K562 (cell line): ENCODE data around the gene RNF138. TPM values are rescaled to one million over a fixed set of nuclear protein-coding genes. Genes with fewer than 3 reads are reported as not detected.

Experiments used
- ATAC-seq: fragments of 200-7000 bp; cut with Tn5 transposase; 3 replicates; pipeline ENCODE4 v1.9.1; 2020; ENCODE audit warnings: moderate library complexity
- BruUV-seq: library from RNA; stranded (reverse); fragments of 400-500 nt; replicated peaks from 2 replicates; lab custom pipeline; 2021; lab: Mats Ljungman, UMichigan
- CTCF ChIA-PET: fragments of 300-600 bp; formaldehyde crosslinking; extraction: SDS; loops from one replicate; lab custom pipeline; 2021; ENCODE audit warnings: low intra/inter-chr PET ratio; lab: Yijun Ruan, JAX
- POLR2A ChIA-PET: fragments of 300-600, 350-650 bp; sonication (Branson Sonifier 250); formaldehyde crosslinking; extraction: SDS; loops from one replicate; lab custom pipeline; 2021; ENCODE audit warnings: antibody characterized with exemption, inconsistent platforms; lab: Yijun Ruan, JAX
- DNase-seq, 4 experiments: peaks; one replicate each; pipeline versions ENCODE4 v3.0.0 to v3.0.0-alpha.2; 2011 to 2018; ENCODE audit warnings: low spot score in 3 of 4, mixed read lengths in 3 of 4; ENCODE audit errors: extremely low read depth in 1 of 4
- FAIRE-seq: peaks from 2 replicates; lab custom pipeline; 2011; peaks lifted over from hg19 to GRCh38; lab: Jason Lieb, UNC
- H2AFZ ChIP-seq: 2 replicates; pipeline ENCODE4 v1.6.0; 2011; ENCODE audit warnings: low read depth, low read length, control low read depth, inconsistent platforms
- H3K27ac ChIP-seq: fragments of 200-600 bp; 3 replicates; pipeline ENCODE4 v1.8.0; 2011; ENCODE audit warnings: low read depth, mild to moderate bottlenecking, control low read depth, inconsistent platforms, low read length, moderate library complexity, mixed read lengths; ENCODE audit errors: extremely low read depth
- H3K27me3 ChIP-seq, 2 experiments: fragments of 300-600 bp in 1 of 2; 2 replicates in 1 of 2; 3 replicates in 1 of 2; pipeline versions ENCODE4 v1.6.0 to v1.8.0; 2011; ENCODE audit warnings: inconsistent platforms in 2 of 2, low read length in 2 of 2, mild to moderate bottlenecking in 1 of 2, mixed read lengths in 1 of 2, moderate library complexity in 1 of 2; ENCODE audit not compliant: control insufficient read depth in 2 of 2, insufficient read depth in 2 of 2
- H3K36me3 ChIP-seq: fragments of 300-600 bp; 3 replicates; pipeline ENCODE4 v1.8.0; 2011; ENCODE audit warnings: mild to moderate bottlenecking, low read length, inconsistent platforms; ENCODE audit not compliant: control insufficient read depth, insufficient read depth
- H3K4me1 ChIP-seq, 2 experiments: fragments of 200-600 bp in 1 of 2; replicated peaks in 1 of 2; 2 replicates in 1 of 2; 3 replicates in 1 of 2; pipeline versions ENCODE4 v1.5.1 to v1.8.0; 2011; ENCODE audit warnings: inconsistent platforms in 2 of 2, low read length in 2 of 2, mild to moderate bottlenecking in 1 of 2, mixed read lengths in 1 of 2, moderate library complexity in 1 of 2; ENCODE audit not compliant: control insufficient read depth in 2 of 2, insufficient read depth in 2 of 2
- H3K4me2 ChIP-seq: 2 replicates; pipeline ENCODE4 v1.6.1; 2011; ENCODE audit warnings: low read length, control low read depth, inconsistent platforms, mixed read lengths; ENCODE audit not compliant: insufficient read depth
- H3K4me3 ChIP-seq: fragments of 200-600 bp; sonication (generic), shearing (Covaris generic); 2 replicates; pipeline ENCODE4 v1.5.1; 2016; ENCODE audit warnings: control low read depth, inconsistent platforms
- H3K79me2 ChIP-seq: fragments of 200-600 bp; 3 replicates; pipeline ENCODE4 v1.8.0; 2011; ENCODE audit warnings: low read length, inconsistent platforms; ENCODE audit not compliant: control insufficient read depth, insufficient read depth
- H3K9ac ChIP-seq, 2 experiments: 2 replicates each; pipeline versions ENCODE4 v1.6.0 to v1.6.1; 2011; ENCODE audit warnings: low read depth in 2 of 2, low read length in 2 of 2, control low read depth in 1 of 2, inconsistent platforms in 1 of 2, mild to moderate bottlenecking in 1 of 2, mixed read lengths in 1 of 2; ENCODE audit not compliant: insufficient read depth in 1 of 2
- H3K9me1 ChIP-seq: one replicate; pipeline ENCODE4 v1.6.0; 2011; ENCODE audit warnings: inconsistent platforms, mild to moderate bottlenecking, low read length, moderate library complexity; ENCODE audit not compliant: control insufficient read depth, insufficient read depth
- H3K9me3 ChIP-seq: replicated peaks from 2 replicates; pipeline ENCODE4 v1.5.1; 2011; ENCODE audit warnings: low read depth, low read length, inconsistent platforms; ENCODE audit not compliant: control insufficient read depth, insufficient read depth
- H4K20me1 ChIP-seq: replicated peaks from 2 replicates; pipeline ENCODE4 v1.6.1; 2011; ENCODE audit warnings: low read length, inconsistent platforms, mixed read lengths; ENCODE audit not compliant: control insufficient read depth, insufficient read depth
- ARID1B ChIP-seq: fragments of 450-650 bp; IDR thresholded peaks from 2 replicates; pipeline ENCODE4 v1.6.1; 2016; ENCODE audit warnings: antibody characterized with exemption, mild to moderate bottlenecking, inconsistent platforms
- ARID2 ChIP-seq: fragments of 450-650 bp; IDR thresholded peaks from 2 replicates; pipeline ENCODE4 v1.6.1; 2017; ENCODE audit warnings: antibody characterized with exemption, mild to moderate bottlenecking
- ARID3A ChIP-seq: IDR thresholded peaks from 2 replicates; pipeline ENCODE4 v1.6.1; 2012; ENCODE audit warnings: low read depth, low read length, improper control_type of control experiment, borderline replicate concordance
- ATF1 ChIP-seq, 2 experiments: fragments of 450-650 bp in 1 of 2; IDR thresholded peaks; 2 replicates each; pipeline ENCODE4 v1.6.1; 2016; ENCODE audit warnings: missing compliant biosample characterization in 1 of 2, missing genetic modification characterization in 1 of 2
- CBX5 ChIP-seq: IDR thresholded peaks from 2 replicates; pipeline ENCODE4 v1.6.1; 2014; ENCODE audit warnings: low read depth, borderline replicate concordance
- EP400 ChIP-seq: fragments of 450-650 bp; IDR thresholded peaks from 2 replicates; pipeline ENCODE4 v1.6.1; 2017; ENCODE audit warnings: antibody characterized with exemption, mild to moderate bottlenecking, moderate library complexity
- ID3 ChIP-seq, 2 experiments: fragments of 250-450 bp in 1 of 2; fragments of 450-650 bp in 1 of 2; sonication (Bioruptor Pico) in 1 of 2; IDR thresholded peaks; 2 replicates each; pipeline versions ENCODE4 v1.6.1 to v1.8.0; 2016 to 2021; ENCODE audit warnings: mild to moderate bottlenecking in 2 of 2, moderate library complexity in 2 of 2, missing compliant biosample characterization in 1 of 2, missing genetic modification characterization in 1 of 2
- JUND ChIP-seq, 2 experiments: IDR thresholded peaks; 2 replicates in 1 of 2; 3 replicates in 1 of 2; pipeline ENCODE4 v1.6.1; 2011; ENCODE audit warnings: borderline replicate concordance in 2 of 2, low read depth in 2 of 2, low read length in 2 of 2, improper control_type of control experiment in 1 of 2, missing biosample characterization in 1 of 2, missing genetic modification characterization in 1 of 2, missing genetic modification reagents in 1 of 2
- LARP7 ChIP-seq: fragments of 450-650 bp; IDR thresholded peaks from 2 replicates; pipeline ENCODE4 v1.6.1; 2016
- NBN ChIP-seq: fragments of 450-650 bp; IDR thresholded peaks from 2 replicates; pipeline ENCODE4 v1.6.1; 2016; ENCODE audit warnings: low read depth, mild to moderate bottlenecking
- NCOA4 ChIP-seq: fragments of 450-650 bp; IDR thresholded peaks from 2 replicates; pipeline ENCODE4 v1.6.1; 2018; ENCODE audit warnings: mild to moderate bottlenecking; ENCODE audit not compliant: partially characterized antibody
- NFYB ChIP-seq: IDR thresholded peaks from 2 replicates; pipeline ENCODE4 v1.6.1; 2011; ENCODE audit warnings: mild to moderate bottlenecking, moderate library complexity; ENCODE audit not compliant: insufficient read length; ENCODE audit errors: extremely low read depth
- POLR3G ChIP-seq: IDR thresholded peaks from 2 replicates; pipeline ENCODE4 v1.6.1; 2011; ENCODE audit not compliant: insufficient read length, insufficient replicate concordance; ENCODE audit errors: extremely low read depth
- SETDB1 ChIP-seq: IDR thresholded peaks from one replicate; pipeline ENCODE4 v1.6.1; 2012; ENCODE audit warnings: low read length, control low read depth, inconsistent platforms
- SMC3 ChIP-seq: conservative IDR thresholded peaks from 2 replicates; pipeline ENCODE4 v1.6.1; 2011; ENCODE audit warnings: low read depth, low read length, improper control_type of control experiment; ENCODE audit not compliant: insufficient read depth
- USF2 ChIP-seq: sonication (generic); formaldehyde crosslinking; IDR thresholded peaks from 2 replicates; pipeline ENCODE4 v1.5.0; 2020; ENCODE audit warnings: missing genetic modification reagents
- XRCC5 ChIP-seq: fragments of 200-400 bp; formaldehyde crosslinking; IDR thresholded peaks from 2 replicates; pipeline ENCODE4 v1.6.1; 2017; ENCODE audit warnings: low read depth, mild to moderate bottlenecking, low read length
- ZC3H8 ChIP-seq: fragments of 450-650 bp; IDR thresholded peaks from 2 replicates; pipeline ENCODE4 v1.6.1; 2017
- ZNF695 ChIP-seq: fragments of 450-650 bp; formaldehyde crosslinking; IDR thresholded peaks from 2 replicates; pipeline ENCODE4 v1.4.0; 2020; ENCODE audit warnings: mild to moderate bottlenecking, moderate library complexity
- WGBS: fragments of 100-300 bp; shearing (Covaris generic); methylation state at CpG from one replicate; pipeline ENCODE4 v1.1.6; 2016; ENCODE audit warnings: low coverage, mixed read lengths; ENCODE audit not compliant: insufficient coverage; ENCODE audit errors: missing lambda C conversion rate; 5-methylcytosine and 5-hydroxymethylcytosine counted together
- in situ Hi-C: fragments of 300-500 bp; cut with MboI; formaldehyde crosslinking; loops from 4 replicates; pipeline ENCODE4 v1.15.0; 2018; ENCODE audit warnings: inconsistent platforms, mixed read lengths
- intact Hi-C: fragments of 100-400 bp; cut with micrococcal nuclease; formaldehyde crosslinking; loops from 2 replicates; pipeline ENCODE4 v1.14.2; 2022
- polyA plus RNA-seq, 8 experiments: library from polyadenylated mRNA; depleted of rRNA in 4 of 8; stranded (reverse) in 5 of 8; unstranded in 3 of 8; fragments of >200 nt; fragmentation: Nextera tagmentation in 2 of 8; fragmentation: Illumina TruSeq in 1 of 8; extraction: Ambion mirVana in 2 of 8; extraction: Trizol in 1 of 8; gene quantifications; 2 replicates each; pipeline versions ENCODE4 v1.2.1 to v1.2.3, GENCODE V29; 2011 to 2014; ENCODE audit warnings: inconsistent platforms in 1 of 8, missing spikeins in 1 of 8
- total RNA-seq, 7 experiments: library from RNA; depleted of rRNA in 6 of 7; stranded (reverse); fragments of >200 nt in 6 of 7; fragmentation: Illumina TruSeq in 2 of 7; extraction: Trizol in 2 of 7; gene quantifications; 2 replicates each; pipeline versions ENCODE4 v1.2.1 to v1.2.3, GENCODE V29; 2011 to 2021; ENCODE audit warnings: low replicate concordance in 1 of 7

Gene RNF138
- total and polyA plus RNA-seq, 9 of the 15 experiments (the other 6 are each of a cell fraction or from before 2014, with no cell fraction given), result 47.6 to 100 (median 62.5) TPM

GRCh38 chr18:32158108-32158624 is 66.5 kb downstream of the RNF138 start:
- no peak overlapping the region for H3K4me3 ChIP-seq
- no peak overlapping the region; the same call in 1 of the 2 replicates for H3K4me2 ChIP-seq
- H3K27me3 ChIP-seq, result peaks cover 0 to 4% of the 10 kb centered on the region in 2 experiments; a peak in 1 of 5 replicates
- H4K20me1 ChIP-seq, result no peaks in the 10 kb centered on the region
- peak; percentile 97 for ATAC-seq
- no peaks in the 10 kb centered on the region for H3K4me1 ChIP-seq
- 13% methylated on average over 22 of the region's 22 CpGs for whole genome bisulfite sequencing
- ChIA-PET CTCF (interaction anchor here (1.0 to 1.5 kb wide), 3 partner anchors 391 to 394 kb away, joined by 3 to 9 read pairs (median 4); no protein-coding TSS in a partner anchor), POLR2A (interaction anchor here (1.2 kb wide), 1 partner anchor 19 kb away, joined by 3 read pairs; no protein-coding TSS in a partner anchor)
- no peaks in the 10 kb centered on the region for H3K79me2 ChIP-seq
- in situ Hi-C loops, result no loop called here
- H3K9me3 ChIP-seq, result no peaks in the 10 kb centered on the region
- peak overlapping the region; percentile 43; the same call in 1 of the 2 replicates for H2AFZ ChIP-seq
- BruUV-seq, result no TSS peak
- DNase-seq, result peak; percentile 67 to 89 (median 71)
- FAIRE-seq, result peak; percentile 96
- intact Hi-C loops, result loop anchor here (1.0 to 10.0 kb wide), 4 partner anchors 114 to 391 kb away; partner anchors contain the start of gene GAREM1
- H3K36me3 ChIP-seq, result no peaks in the 10 kb centered on the region
- H3K9me1 ChIP-seq, result no peaks in the 10 kb centered on the region
- H3K9ac ChIP-seq, result no peak overlapping the region
- no peak overlapping the region for H3K27ac ChIP-seq
- TF ChIP-seq JUND (IDR thresholded peaks at IDR 0.05; ENCODE audit: borderline replicate concordance, low read depth, low read length) (peak; percentile 25; the same call in 1 of the 2 replicates), JUND (tag; IDR thresholded peaks at IDR 0.05; ENCODE audit: borderline replicate concordance, low read depth, low read length) (no peak), ARID2 (0 out of 2 replicates have a peak, but pooled peaks have one; percentile 36), XRCC5 (no peak), CBX5 (no peak), ID3 (CRISPR knock-in tag; IDR thresholded peaks at IDR 0.05) (no peak), ID3 (tag; IDR thresholded peaks at IDR 0.05) (no peak), NFYB (no peak), LARP7 (no peak), ARID3A (0 out of 2 replicates have a peak, but pooled peaks have one; percentile 9), ZNF695 (CRISPR knock-in tag) (no peak), SMC3 (peak; percentile 91), NCOA4 (no peak), ZC3H8 (no peak), EP400 (no peak), ARID1B (no peak), POLR3G (no peak), NBN (no peak), SETDB1 (peak; percentile 41), ATF1 (CRISPR knock-in tag; IDR thresholded peaks at IDR 0.05) (no peak), ATF1 (tag; IDR thresholded peaks at IDR 0.05) (peak; percentile 23; the same call in 1 of the 2 replicates), USF2 (CRISPR knock-in tag) (no peak)
